Measurements from ENCODE around the gene CITED4.

CITED4 gene

DNA sequence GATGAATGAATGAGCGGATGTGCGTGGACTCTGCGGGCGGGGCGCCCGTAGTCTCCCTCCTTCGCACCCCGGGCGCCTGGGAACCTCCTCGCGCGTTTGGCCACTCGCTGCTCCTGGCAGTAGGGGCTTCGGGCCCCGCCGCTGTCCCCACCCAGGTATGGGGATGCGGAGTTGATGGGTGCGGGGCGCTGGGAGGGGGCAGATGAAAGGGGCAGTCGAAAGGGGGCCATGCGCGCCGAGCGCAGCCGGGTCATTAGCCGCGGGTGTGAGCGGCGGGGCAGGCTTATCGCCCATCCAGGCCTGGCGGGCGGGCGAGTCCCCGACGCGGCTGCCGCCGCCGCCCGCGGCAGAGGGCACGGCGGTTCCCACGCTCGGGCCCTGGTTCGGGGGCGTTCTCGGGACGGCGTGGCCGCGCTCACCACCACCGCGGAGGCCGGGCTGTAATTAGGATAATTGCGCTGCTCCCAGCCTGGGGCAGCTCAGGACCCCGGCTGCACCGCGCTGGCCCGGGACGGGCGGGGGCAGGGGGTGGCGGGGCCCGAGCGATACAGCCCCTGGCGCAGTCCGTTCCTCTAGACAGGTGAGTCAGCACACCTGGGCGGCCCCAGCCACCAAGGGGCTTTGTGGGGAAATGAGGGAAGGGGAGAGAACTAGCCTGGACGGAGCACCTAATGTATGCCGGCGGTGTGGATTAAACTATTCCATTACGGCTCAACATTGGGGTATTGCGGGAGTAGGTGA is 22.1 kb upstream of the CITED4 start:
- DNase-seq: no peak

DNA sequence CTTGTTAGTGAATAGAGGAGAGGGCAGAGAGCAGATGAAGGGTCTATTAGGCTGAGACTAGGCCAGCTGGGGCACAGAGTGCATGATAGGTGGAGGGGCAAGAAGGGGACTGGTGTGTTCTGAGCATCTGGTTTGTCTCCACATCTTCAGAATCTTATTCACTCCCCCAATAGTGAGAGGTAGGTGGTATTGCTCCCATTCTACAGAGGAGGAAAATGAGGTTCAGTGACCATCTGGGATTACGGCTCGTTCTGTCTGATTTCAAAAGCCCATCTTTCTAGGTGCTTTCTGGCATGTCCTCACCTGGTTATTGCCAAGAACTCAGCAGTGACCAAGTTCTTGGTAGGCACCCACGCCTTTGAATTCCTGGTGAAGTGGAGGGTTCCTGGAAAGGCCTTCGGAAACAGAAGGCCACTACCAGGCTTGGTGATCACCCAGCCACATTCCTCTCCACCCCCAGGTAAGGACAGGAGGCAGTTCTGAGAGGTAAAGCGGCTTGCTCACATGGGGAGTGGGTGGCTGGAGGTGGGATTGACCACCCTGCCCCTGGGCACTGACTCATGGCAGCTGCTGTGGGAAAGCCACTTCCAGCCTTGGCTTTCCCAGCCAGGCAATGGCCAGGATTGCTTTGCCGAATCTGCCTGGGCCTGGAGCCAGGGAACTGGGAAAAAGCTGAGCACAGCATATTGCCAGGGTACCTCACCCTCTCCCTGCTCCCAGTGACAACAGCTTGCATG is 18.8 kb upstream of the CITED4 start:
- no peak for DNase-seq

DNA sequence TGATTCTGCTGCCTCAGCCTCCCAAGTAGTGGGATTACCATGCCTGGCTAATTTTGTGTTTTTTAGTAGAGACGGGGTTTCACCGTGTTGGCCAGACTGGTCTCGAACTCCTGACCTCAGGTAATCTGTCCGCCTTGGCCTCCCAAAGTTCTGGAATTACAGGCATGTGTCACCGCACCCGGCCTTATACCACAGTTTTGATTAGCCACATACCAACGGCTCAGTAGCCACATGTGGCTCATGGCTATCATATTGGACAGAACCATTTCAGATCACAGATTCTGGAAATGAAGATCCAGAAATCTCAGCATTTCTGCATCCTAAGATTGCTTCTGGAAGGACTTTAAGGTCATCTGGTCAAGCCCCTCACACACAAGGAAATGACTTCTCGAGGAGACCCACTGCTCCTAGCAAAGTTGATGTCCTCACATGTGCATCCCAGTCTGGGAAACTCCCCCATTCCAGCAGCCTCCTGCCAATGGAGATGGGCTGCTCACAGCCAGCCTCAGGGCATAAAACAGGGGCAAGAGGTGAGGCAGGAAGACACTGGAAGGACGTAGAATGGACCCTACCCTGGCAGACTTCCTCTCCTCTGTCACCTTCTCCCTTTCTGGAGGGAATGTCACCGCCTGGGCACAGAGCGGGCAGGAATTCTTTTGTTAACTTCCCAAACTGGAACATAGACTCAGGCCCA is 17.5 kb upstream of the CITED4 start:
- no peak for DNase-seq

DNA sequence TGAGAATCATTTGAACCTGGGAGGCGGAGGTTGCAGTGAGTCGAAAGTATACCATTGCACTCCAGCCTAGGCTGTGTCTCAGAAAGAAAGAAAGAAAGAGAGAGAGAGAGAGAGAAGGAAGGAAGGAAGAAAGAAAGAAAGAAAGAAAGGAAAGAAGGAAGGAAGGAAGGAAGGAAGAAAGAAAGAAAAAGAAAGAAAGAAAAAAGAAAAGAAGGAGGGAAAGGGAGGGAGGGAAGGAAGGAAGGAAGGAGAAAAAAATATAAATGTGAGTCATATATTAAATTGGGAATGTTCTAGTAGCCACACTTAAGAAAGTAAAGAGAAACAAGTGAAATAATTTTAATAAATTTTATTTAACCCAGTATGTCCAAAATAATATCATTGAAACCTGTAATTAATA is 16.7 kb upstream of the CITED4 start:
- DNase-seq: no peak

DNA sequence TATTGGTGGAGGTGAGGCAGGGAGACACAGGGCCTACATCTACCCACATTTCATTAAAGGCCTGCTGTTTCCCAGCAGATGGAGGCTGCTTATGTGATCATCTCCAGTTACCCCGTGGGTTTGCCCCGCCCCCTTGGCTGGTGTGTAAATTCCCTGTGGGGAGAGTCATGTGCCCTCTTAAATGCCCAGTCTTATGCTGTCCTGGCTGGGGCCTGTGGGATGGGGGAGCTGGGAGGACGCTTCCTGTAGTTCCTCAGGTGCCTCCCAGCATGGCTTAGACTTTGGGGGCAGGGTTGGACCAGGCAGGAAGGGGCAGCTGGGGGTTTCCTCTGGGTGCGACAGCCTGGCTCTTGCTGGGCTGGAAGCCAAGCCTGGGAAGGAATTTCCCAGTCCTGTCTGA is 15.5 kb upstream of the CITED4 start:
- no peak for DNase-seq

DNA sequence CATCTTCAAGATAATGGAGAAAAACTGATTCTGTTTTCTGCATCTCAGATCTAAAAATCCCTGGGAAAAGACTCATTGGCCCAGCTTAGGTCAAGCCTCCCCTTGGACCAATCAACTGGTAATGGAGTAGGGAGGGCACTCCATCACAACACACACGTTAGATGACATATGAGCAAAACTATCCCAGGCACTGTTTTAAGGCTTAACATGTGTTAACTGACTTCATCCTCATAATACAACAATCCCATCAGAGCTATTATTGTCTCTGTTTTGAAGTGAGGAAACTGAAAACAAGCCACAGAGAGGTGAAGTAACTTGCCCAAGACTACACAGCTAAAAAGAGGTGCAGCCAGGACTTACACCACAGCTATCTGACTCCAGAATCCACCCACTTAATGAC is 14.7 kb upstream of the CITED4 start:
- DNase-seq: no peak

DNA sequence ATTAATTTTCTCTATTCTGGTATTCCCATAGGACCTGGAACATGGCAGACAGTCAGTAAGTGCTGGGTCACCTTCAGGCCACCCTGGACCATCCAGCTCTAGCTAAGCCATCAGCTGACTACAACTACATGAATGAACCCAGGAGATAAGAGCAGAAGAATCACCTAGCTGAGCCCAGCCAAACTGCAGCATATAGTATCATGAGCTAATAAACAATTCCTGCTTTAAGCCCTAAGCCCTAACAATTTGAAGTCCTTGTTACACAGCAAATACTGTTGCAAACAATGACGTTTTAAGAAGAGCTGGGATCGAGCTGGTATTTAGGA is 14.2 kb upstream of the CITED4 start:
- DNase-seq: no peak

DNA sequence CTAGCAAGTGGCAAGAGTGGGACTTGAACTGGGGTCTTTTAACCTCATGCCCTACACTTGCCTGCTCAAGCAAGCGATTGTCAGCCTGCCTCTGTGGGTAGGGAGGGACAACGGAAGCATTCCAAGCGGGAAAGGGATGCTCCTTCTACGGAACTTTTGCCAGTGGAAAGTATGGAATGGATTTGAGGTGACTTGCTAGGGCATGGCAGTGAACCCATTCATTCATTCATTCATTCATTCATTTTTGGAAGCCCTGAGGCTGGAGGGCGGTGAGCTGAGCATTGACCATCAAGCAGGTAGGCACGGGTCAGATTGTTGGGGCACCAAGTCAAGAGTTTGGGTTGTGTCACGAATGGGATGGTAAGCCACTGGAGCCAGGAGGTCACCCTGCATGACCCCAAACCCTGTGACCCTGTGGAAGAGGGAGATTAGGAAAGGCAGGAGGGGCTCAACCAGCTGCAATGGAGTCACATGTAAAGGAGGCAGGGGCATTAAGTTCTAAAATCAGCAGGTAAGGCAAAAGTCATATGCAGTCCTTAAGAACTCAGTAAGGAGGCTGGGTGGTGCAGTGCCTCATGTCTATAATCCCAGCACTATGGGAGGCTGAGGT is 11.8 kb upstream of the CITED4 start:
- no peak for DNase-seq

DNA sequence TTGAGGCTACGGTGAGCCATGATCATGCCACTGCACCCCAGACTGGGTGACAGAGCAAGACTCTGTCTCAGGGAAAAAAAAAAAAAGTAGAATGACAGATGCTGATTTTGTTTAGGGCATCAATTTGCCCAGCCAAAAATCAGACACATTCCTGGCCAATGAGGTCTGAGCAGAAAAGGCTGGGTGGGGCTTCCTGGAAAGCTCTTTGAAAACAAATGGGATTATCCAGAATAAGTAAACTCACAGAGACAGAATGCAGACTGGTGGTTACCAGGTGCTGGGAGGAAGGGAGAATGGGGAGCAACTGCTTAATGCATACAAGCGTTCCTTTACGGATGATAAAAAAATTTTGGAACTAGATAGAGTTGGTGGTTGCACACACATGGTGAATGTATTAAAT is 10.1 kb upstream of the CITED4 start:
- no peak for DNase-seq

DNA sequence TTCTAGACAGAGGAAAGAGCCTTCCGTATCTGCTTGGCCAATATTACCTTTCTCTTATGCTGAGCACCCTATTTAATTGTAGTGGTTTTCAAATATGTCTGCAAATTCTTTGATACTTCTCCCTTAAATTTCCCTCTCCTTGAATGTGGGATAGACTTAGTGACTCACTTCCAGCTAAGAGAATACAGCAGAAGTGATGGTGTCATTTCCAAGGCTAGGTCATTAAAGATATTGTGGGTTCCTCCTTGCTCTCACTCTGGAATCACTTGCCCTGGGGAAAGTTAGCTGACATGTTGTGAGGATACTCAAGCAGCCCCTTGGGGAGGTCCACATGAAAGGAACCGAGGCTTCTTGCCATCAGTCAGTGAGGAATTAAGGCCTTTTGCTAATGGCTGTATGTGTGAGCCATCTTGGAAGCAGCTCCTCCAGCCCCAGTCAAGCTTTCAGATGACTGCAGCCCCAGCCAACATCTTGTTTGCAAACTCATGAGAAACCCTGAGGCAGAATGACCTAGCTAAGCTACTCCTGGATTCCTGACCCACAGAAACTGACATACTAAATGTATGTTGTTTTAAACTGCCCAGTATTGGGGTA is 8.1 kb upstream of the CITED4 start:
- no peak for DNase-seq

DNA sequence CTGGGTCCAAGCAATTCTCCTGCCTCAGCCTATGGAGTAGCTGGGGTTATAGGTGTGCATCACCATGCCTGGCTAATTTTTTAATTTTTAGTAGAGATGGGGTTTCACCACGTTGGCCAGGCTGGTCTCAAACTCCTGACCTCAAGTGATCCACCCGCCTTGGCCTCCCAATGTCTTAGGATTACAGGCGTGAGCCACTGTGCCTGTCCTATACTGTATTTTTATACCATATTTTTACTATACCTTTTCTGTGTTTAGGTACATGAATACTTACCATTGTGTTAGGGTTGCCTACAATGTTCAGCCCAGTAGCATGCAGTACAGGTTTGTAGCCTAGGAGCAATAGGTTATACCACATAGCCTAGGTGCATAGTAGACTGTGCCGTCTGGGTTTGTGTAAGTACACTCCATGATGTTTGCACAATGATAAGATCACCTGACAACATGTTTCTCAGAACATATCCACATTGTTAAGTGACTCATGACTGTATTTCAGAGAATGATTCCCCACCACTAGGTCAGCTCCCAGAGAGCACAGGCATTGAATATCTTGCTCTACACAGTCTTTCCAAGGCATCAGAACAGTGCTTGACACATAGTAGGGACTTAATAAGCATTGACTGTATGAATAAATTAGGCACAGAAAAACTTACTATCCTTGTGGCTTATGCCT is 6.0 kb upstream of the CITED4 start:
- DNase-seq: no peak

DNA sequence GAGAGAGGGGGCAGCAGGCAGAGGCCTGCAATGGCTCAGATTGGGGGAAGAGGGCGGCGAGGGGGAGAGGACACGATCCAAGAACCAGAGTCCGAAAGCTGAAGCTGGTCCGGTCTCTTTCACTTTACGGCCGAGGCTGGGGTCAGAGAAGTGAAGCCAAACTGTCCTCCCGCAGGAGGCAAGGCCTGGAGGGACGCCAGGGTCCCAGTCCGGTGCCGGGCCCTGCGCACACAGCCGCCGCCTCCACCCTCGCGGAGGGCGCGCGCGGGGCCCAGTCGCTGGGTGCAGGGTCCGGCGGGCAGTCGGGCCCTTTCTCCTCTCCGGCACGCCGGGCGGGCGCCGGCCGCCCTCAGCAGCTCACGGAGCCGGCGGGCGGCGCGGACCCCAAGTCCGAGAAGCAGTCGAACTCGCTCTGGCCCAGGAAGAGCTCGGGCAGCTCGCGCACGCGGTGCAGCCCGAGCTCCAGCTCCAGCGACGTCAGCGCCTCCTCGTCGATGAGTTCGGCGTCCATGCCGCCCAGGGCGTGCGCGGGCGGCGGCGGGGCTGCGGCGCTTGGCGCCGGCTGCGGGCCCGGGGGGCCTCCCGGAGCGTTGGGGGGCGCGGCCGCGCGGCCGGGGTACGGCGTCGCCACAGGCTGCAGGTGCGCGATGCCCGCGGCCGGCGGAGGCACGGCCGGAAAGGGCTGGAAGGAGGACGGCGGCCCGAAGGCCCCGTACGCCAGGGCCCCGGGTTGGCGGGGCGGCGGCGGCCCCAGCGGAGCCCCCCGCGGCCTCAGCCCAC is 749 bp downstream of the CITED4 start:
- no peak for DNase-seq

DNA sequence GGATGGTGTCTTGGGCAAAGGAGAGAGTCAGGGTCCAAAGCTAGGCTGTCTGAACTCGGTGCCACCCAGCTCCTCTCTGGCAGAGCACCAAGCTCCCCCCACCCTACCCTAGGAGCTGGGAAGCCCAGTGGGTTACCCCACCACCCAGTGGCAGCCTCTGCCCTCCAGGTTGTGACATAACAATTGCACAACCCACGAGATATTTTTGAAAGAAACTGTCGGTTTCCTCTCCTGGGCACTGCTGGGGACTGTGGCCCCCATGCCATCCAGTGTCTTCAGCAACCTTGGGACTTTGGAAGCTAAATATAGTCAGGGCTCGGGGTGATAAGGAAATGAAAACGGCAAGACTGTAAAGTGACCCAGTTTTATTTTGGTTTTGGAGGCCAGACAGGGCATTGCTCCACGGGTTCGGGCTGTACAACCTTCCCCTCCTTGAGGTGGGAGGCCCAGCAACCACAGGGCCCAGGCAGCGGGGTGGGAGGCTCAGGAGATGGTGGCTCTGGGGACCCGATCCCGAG is 1.4 kb downstream of the CITED4 start:
- DNase-seq: no peak

DNA sequence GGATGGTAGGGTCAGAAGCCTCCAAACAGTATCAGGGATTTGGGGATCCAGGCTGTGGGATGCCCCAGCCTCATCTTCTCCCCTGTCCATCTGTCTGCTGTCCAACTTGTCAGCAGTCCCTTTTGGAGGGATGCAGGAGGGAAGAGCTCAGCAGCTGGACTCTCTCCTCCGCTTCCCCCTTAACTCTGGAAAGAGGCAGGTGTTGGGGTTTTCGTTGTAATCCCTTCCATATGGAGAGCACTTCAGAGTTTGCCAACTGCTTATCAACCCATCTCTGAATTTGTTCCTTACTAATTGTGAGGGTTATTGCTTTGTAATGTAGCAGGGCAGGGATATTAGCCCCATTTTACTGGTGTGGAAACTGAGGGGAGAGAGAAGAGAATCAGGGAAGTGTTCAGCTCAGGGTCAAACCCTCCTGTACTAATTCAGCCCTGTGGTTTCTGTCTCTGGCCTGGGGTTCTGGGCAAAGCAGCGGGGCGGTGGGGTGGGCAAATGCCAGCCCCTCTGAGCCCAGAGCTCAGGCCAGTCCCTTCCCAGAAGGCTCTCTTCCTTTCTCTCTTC is 3.2 kb downstream of the CITED4 start:
- DNase-seq: no peak

DNA sequence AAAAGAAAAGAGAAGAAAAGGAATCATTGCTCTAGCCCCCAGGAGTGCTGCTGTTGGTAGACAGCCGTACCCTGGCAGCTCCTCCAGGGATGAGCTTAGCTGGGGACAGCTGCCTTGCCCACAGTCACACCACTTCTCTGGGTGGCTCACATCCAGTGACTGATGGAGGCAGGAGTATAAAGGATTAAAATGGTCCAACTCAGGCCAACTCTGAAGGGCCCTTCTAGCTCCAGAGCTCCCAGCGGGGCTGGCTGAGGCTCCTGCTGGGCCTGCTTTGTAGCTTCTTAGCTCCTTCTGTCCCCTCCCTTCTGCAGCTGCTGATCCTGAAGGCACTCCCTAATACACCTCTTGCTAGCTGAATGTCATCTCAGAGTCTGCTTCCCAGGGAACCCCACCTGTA is 4.4 kb downstream of the CITED4 start:
- no peak for DNase-seq

DNA sequence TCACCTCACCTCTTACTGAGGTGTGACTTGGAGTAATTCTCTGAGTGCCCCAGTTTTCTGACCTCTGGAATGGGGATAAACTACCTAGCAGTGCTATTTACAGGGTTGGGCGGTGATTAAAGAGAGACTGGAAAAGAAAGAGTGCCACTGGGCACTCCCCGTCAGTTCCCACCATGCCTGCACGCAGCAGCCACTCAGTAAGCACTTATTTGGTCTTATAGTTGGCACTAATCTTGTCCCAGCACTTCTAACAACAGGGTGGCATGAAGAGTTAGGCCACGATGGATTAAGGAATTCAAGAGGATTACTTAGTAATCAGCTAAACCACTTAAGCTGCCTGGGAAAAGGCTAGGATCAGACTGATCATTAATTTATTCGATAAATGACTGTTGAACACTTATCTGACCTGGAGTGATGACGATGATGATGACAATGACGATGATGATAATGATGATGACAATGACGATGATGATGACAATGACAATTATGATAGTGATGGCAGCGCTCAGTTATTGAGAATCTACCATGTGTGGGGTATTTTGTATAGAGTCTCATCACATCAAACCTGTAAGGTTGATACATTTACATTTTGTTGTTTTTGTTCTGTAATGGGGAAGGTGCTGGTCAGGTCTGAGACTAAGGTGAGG is 5.4 kb downstream of the CITED4 start:
- no peak for DNase-seq

DNA sequence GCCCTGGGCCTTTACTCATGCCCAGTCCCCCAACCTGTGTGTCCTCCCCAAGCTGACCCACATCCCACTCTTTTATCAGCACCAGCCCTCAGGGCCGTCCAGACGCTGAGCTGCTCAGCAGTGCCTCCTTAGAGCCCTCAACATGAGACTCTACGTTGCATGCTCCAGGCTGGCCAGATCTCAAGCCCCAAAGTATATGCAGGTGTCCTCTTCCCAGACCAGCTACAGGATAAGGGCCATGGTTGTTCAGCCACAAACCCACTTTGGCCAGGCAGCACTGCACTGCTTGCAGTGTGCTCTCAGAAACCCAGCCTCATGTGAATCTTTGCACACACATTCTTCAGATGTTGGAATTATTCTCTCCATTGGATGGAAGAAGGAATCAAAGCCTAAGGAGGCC is 6.0 kb downstream of the CITED4 start:
- no peak for DNase-seq

DNA sequence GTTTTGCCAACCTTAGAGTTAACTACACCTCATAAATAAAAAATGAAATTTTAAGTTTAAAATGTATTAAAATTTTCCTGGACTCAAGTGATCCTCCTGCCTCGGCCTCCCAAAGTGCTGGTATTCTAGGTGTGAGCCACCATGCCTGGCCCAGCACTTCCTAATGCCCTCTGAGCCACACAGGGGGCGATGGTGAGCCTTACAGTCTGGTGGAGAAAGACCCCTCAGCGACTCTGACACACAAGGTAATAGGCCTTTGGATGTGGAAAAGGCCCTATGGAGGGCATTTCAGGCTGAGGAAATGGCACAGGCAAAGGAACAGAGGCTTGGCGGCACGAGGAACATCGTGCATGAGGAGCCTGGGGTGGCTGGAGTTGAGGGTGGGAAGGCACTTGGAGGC is 6.7 kb downstream of the CITED4 start:
- DNase-seq: no peak

DNA sequence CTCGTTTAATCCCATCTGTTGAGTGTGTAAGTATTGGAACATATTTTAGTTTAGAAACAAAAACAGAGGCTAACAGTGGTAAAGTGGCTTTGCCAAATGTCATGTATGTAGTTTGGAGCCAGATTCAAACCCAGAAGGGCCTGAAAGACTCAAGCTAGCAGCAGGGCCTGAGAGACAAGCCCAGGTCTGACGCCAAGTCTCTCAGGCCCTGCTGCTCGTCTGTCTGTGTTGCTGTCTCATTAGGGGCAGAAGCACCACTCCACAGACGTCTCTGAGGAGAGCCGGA is 8.3 kb downstream of the CITED4 start:
- no peak for DNase-seq

DNA sequence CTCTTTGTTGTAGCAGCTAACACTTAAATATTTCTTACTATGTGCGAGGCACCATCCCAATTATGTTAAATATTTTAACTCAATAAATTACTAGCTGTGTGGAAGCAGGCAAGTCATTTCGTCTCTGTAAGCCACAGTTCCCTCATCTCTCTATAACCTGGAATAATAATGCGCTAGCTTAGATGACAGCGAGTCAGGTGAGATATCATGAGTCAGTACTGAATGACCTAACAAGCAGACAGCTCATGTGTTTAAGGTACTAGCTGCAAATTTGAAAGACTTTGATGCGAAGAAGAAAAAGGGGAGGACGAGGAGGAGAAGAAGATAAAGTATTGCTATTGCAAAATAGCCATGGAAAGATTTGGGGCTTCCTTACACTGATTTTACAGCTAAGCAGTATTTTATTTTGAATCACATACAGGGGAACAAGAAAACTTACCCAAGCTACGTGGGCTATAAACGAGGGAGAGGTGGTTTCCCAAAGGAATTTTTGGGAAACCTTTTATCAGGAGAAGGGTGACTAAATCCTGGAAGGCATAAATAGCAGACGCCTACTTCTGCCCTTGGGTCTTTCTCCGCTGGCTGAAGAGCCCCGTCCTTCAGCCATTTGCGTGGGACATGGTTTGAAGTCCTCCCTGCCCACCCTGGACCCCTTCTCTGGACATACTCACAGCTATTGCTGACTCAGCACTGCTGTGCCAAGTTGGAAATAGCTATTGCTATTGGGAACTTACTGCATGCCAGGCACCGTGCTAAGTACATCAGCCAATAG is 8.9 kb downstream of the CITED4 start:
- no peak for DNase-seq

Data from activated naive CD4-positive, alpha-beta T cell (primary cell).